HG02763 (cell line): ENCODE measurements around the gene P2RX5.

Experiments used
- ATAC-seq: cut with Tn5 transposase; IDR thresholded peaks from one replicate; pipeline ENCODE4 v1.9.1; 2021; ENCODE audit warnings: mild to moderate bottlenecking, moderate library complexity; ENCODE audit not compliant: unreplicated experiment

The P2RX5 gene

DNA sequence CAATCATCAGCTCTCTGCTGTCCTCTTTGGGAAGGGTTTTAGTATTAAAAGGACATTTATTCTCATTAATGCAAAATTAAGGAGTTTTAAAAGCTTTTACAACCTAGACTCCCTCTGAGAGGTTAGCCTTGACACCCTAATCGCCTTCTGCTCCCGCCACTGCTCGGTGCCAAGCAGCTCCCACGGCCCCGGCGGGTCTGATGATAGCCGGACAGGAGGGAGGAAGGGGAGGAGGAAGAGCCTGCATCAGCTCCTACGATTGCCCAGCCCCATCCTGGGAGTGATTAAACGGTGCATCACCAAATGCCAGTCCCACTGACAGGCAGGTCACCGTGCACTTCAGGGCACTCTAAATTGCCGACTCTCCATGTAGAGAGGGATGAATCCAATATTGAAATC lies 68.2 kb downstream of the P2RX5 start:
- no peak for ATAC-seq

DNA sequence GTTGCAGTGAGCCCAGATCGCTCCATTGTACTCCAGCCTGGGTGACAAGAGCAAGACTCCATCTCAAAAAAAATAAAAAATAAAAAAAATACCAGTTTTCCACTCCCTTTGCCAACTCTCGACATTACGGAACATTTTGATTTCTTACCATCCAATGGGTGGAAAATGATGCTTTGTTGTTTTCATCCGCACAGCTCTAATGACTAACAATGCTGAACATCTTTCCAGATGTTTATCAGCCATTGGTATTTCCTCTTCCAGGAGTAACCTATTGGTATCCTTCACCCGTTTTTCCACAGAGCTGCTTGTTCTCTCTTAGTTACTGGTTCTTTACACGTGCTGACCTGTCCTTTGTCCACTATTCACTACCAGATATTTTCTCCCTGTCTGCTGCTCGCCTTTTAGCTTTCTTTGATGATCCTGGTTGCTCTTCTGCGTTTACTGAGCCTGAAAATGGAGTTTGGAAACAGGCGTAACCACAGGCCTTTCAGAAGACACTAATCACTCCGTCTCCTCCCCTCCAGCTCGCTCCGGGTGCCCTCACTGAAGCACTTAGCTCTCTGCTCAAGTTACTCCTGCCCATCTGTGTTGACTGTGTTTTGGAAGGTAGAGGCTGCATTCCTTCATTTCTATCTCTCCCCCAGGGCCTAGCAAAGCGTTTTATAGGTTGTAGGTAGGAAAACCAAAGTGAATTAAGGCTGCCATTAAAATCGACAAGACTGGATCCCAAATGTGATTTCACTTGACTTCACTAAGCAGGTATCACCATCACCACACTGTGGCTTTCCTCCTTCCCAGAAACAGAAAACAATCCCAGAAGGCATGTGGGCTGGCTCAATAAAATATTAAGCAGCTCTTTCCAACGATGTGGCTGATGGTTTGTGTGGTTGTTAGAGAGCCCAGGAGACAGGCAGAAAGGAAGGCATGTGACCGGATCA lies 68.9 kb downstream of the P2RX5 start:
- no peak for ATAC-seq
